HG03565 (cell line): ENCODE measurements around the gene BRINP3.

Experiments
- ATAC-seq: cut with Tn5 transposase; IDR thresholded peaks from one replicate; pipeline ENCODE4 v1.9.1; 2021; ENCODE audit warnings: mild to moderate bottlenecking, moderate library complexity; ENCODE audit not compliant: unreplicated experiment

Gene BRINP3

GRCh38 chr1:190327271-190327670 lies 150.4 kb downstream of the BRINP3 start:
- no peak for ATAC-seq

- ATAC-seq, result no peak
These were observed 154.1 kb downstream of the BRINP3 start for GRCh38 chr1:190323530-190323929.

DNA sequence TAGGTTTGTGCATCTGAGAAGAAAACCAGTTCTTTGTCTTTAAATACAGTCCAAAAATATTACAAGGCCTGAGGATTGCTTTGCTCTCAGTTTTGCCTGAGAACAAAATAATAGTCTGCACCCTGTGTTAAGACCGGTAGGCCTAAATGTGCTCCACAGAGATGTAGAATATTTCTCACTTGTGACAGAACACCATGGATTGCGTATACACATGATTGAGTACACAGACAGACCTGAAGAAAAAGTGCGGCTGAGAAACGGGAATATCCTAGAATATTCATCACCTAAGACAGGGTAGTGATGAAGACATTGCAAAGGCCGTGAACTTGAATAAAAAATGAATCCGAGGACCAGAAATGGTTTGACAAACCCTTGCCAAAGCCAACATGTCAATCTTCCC lies 155.4 kb downstream of the BRINP3 start:
- no peak for ATAC-seq

GRCh38 chr1:190320952-190321351 lies 156.7 kb downstream of the BRINP3 start:
- ATAC-seq, result no peak

GRCh38 chr1:190312763-190313162 lies 164.9 kb downstream of the BRINP3 start:
- ATAC-seq, result no peak

- ATAC-seq, result no peak
These were observed 174.2 kb downstream of the BRINP3 start for GRCh38 chr1:190303501-190303900.

DNA sequence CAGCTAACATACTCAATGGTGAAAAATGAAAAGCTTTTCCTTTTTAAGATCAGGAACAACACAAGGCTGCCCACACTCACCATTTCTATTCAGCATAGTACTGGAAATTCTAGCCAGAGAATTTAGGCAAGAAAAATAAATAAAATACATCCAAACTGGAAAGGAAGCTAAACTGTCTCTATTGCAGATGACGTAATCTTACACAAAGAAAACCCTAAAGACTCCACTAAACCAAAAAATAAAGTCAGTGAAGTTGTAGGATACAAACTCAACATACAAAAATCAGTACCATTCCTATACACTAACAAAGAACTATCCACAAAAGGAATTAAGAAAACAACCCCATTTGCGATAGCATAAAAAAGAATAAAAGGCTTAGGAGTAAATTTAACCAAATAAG lies 181.2 kb downstream of the BRINP3 start:
- ATAC-seq, result no peak

DNA sequence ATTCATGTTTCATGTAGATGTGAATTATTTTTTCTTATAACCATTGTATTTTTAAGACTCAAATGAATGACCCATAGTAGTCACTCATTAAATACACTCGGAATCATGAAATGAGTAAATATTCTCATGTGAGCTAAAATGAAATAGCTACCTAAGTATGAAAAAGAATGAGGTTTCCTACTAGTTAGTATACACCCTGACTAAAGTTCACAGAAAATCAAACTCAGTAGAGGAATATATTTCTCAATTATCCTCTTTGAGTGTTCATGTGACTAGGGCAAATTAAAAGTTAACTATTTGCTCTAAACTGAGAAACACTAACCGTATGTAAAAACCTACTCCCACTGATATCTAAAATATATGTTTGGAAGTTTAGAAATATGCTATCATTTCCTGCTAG lies 187.8 kb downstream of the BRINP3 start:
- ATAC-seq, result no peak

- no peak for ATAC-seq
These were observed 191.6 kb downstream of the BRINP3 start for GRCh38 chr1:190286111-190286510.

DNA sequence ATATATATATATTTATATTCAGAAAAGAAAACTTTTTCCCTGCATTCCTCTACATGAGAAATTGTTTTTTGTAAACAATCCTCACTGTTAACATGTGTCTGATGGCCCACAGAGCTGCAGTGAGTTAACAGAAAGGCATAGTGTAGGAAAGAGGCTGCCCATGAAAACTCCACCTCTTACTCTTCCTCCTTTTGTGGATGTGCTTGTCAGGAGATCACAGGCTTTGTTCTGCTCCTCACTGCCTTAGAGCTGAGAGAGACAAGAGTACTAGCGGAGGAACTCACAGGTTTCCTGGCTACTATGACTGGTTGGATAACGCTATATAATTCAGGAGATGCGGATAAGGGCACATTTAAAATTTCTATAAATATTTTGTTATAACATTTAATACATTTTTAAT lies 200.6 kb downstream of the BRINP3 start:
- ATAC-seq, result no peak

DNA sequence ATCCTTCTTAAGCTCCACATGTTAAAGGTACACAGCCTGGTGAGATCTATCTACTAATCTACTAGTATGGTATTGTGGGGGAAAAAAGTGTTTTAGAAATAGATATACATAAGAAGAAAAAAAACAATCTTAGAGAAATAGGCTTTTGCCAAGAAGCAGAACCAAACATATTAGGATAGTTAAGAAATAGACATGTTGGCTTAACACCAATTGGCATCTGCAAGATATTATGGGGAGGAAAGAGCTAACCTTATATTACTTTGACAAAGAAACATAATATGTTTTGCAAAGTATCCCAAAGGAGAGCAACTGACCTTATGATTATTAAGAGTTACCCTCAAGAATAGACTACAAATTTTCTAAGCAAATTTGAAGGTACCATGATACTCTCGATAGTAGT lies 202.9 kb downstream of the BRINP3 start:
- ATAC-seq, result no peak

DNA sequence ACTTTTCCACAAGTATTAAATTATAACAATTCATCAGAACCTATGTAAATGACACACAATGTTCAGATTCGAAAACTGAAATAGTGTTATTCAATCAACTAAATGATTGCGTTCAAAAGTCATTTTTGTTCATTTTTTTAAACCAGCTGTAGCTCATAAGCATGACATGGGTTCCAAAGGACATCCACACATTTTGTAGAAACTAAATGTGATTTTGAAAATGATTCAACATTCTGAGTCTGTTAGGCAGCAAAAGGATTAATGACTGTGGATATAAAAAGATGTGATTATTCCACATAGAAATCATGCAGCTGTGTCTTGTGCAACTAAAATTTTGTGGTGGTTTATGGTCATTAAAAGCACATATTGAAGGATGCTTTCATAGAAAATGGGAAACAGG lies 204.5 kb downstream of the BRINP3 start:
- ATAC-seq, result no peak

- ATAC-seq, result no peak
These were observed 215.1 kb downstream of the BRINP3 start for GRCh38 chr1:190262538-190262937.

DNA sequence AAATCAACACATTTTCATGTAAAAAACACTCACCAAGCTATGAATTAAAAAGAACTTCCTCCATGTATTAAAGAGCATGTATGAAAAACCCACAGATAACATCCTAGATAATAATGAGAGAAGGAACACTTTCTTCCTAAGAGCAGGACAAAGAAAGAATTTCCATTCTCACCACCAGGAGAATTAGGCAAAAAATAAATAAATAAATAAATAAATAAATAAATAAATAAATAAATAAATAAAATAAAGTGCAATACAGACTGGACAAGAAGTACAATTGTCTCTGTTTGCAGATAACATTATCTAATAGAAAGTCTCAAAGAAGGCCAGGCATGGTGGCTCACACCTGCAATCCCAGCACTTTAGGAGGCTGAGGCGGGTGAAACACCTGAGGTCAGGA lies 218.2 kb downstream of the BRINP3 start:
- ATAC-seq, result no peak

DNA sequence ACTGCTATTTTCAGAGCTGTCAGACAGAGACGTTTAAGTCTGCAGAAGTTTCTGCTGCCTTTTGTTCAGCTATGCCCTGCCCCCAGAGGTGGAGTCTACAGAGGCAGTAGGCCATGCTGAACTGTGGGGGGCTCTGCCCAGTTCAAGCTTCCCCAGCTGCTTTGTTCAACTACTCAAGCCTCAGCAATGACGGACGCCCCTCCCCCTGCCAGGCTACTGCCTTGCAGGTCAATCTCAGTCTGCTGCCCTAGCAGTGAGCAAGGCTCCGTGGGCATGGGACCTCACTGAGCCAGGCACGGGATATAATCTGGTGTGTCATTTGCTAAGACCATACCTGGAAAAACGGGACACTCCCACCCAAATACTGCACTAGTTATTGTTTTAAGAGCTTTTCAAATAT lies 219.7 kb downstream of the BRINP3 start:
- no peak for ATAC-seq

DNA sequence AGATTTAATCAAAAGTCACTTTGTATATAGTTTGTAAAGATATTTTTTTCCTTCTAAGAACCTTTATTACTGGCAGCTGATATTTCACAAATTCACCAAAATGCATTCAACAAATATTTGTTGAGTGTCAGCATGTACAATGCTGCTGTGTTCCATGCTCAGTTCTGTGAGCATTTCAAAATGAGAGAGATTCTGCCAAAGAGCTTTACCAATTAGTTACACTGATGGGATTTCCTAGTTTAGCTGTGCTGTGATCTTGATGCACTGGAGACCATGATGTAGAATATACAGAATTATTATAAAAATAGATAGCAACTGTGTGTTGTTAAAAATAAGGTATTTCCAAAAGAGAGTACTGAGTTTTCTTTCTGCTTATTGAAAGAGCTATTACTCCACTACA lies 225.6 kb downstream of the BRINP3 start:
- no peak for ATAC-seq

GRCh38 chr1:190250368-190250767 lies 227.3 kb downstream of the BRINP3 start:
- no peak for ATAC-seq

DNA sequence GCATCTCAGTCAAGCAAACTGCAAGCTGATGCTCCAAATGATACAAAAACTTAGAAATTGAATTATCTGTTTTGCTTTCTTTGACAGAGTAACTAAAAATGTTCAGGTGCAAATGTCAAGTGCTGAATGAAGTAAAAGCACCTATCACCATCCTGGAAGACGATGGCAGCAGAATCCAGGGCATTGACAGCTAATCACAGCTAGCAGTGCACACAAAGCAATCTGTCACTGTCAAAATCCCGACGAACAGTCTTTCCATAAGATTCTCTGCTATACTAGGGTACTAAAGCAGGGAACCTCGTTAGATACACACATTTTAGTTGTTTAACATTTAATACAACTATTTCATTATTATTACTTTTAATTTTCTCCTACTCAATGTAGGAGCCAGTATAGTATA lies 233.3 kb downstream of the BRINP3 start:
- no peak for ATAC-seq

GRCh38 chr1:190243056-190243455 lies 234.6 kb downstream of the BRINP3 start:
- no peak for ATAC-seq

DNA sequence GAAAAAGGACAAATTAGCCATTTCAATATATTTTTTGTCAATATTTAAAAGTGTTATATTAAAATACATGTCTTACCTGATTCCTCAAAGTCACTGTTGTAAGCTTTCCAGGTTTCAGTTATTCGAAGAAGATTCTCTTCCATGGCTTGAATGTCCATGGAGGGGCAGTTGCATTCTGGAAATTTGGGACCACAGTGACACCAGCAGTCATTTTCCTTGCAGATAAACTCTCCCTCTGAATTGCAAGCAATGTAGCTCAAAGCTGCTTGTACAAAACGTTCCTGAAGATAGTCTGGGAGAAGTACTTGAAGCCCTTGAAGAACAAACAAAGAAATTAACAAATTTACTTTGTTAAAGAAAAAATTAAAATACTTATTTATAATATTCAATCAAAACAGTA lies 251.7 kb downstream of the BRINP3 start:
- ATAC-seq, result no peak

DNA sequence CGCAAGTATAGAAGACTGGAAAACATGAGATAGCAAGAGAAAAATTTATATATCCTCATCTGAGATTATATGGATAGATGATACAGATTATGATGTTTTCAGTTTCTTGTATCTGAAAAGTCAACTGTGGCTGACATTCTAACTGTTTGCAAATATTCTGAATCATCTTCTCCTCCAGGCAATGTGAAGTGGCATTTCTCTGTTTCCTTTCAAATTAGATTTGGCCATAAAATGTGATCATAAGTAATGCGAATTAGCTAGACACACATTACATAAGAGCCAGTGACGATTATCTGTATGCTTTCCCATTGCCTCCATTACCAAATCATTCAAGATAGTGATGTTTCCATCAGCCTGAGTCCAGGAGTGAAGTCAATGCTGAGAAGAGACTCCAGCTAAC lies 265.2 kb downstream of the BRINP3 start:
- ATAC-seq, result no peak

GRCh38 chr1:190207733-190208132 lies 269.9 kb downstream of the BRINP3 start:
- ATAC-seq, result no peak

- no peak for ATAC-seq
These were observed 272.0 kb downstream of the BRINP3 start for GRCh38 chr1:190205713-190206112.

GRCh38 chr1:190196020-190196419 lies 281.6 kb downstream of the BRINP3 start:
- no peak for ATAC-seq
